Gastrocnemius medialis (tissue), 4 donors: ENCODE data around the gene SRGAP3.

Experiments used
- CTCF ChIP-seq, 5 experiments: fragments of 450-650 bp in 3 of 5; fragments of 200-600 bp in 2 of 5; sonication (generic) in 2 of 5; IDR thresholded peaks in 4 of 5; conservative IDR thresholded peaks in 1 of 5; 1 replicate in 4 of 5; 2 replicates in 1 of 5; pipeline ENCODE4 v1.5.1; 2016 to 2019; ENCODE audit warnings: antibody characterized with exemption in 5 of 5, mild to moderate bottlenecking in 3 of 5, moderate library complexity in 3 of 5
- POLR2A ChIP-seq, 2 donors: fragments of 450-650 bp; IDR thresholded peaks; one replicate each; pipeline ENCODE4 v1.6.1; 2017; ENCODE audit warnings: antibody characterized with exemption in 2 of 2, mild to moderate bottlenecking in 2 of 2, moderate library complexity in 2 of 2

- TF ChIP-seq POLR2A (IDR thresholded peaks at IDR 0.05) (no peak), CTCF (IDR thresholded peaks at IDR 0.05 in 4 of 5, conservative IDR thresholded peaks at IDR 0.05 in 1 of 5) (no peak)
These were observed 17.5 kb downstream of the SRGAP3 start for GRCh38 chr3:9231937-9232336.
